Endothelial cell of umbilical vein (primary cell): ENCODE measurements around the gene CELSR2. TPM values are rescaled to one million over a fixed set of nuclear protein-coding genes. Genes with fewer than 3 reads are reported as not detected.

ENCODE experiments used
- BruUV-seq: library from RNA; stranded (reverse); fragments of 400-500 nt; replicated peaks from 2 replicates; lab custom pipeline; 2021; lab: Mats Ljungman, UMichigan
- CTCF ChIA-PET: fragments of 300-600, 350-600 bp; sonication (Branson Sonifier 250); formaldehyde crosslinking; loops from one replicate; lab custom pipeline; 2021; ENCODE audit warnings: antibody characterized with exemption, inconsistent platforms; lab: Charles Lee
- POLR2A ChIA-PET: fragments of 300-600, 350-600 bp; sonication (Branson Sonifier 250); formaldehyde crosslinking; loops from one replicate; lab custom pipeline; 2021; ENCODE audit warnings: antibody characterized with exemption, inconsistent platforms; lab: Charles Lee
- DNase-seq: peaks from one replicate; pipeline ENCODE4 v3.0.0-alpha.2; 2011; ENCODE audit warnings: low read depth, low spot score
- FAIRE-seq: peaks from 2 replicates; lab custom pipeline; 2011; peaks lifted over from hg19 to GRCh38; lab: Jason Lieb, UNC
- H2AFZ ChIP-seq: 2 replicates; pipeline ENCODE4 v1.6.0; 2012; ENCODE audit warnings: low read depth, low read length, control low read depth, inconsistent platforms
- H3K27ac ChIP-seq: 2 replicates; pipeline ENCODE4 v1.5.1; 2011; ENCODE audit warnings: low read depth, mild to moderate bottlenecking, control low read depth, low read length, moderate library complexity; ENCODE audit not compliant: insufficient read depth
- H3K27me3 ChIP-seq, 2 experiments: 2 replicates each; pipeline versions ENCODE4 v1.6.0 to v1.6.1; 2011; ENCODE audit warnings: low read length in 2 of 2, mixed read lengths in 1 of 2; ENCODE audit not compliant: control insufficient read depth in 2 of 2, insufficient read depth in 2 of 2
- H3K36me3 ChIP-seq, 2 experiments: 2 replicates in 1 of 2; 3 replicates in 1 of 2; pipeline ENCODE4 v1.5.1; 2011; ENCODE audit warnings: low read length in 2 of 2, mild to moderate bottlenecking in 1 of 2, moderate library complexity in 1 of 2; ENCODE audit not compliant: control insufficient read depth in 2 of 2, insufficient read depth in 2 of 2; ENCODE audit errors: extremely low read depth in 1 of 2
- H3K4me1 ChIP-seq: 3 replicates; pipeline ENCODE4 v1.5.1; 2011; ENCODE audit warnings: mild to moderate bottlenecking, low read length; ENCODE audit not compliant: control insufficient read depth, insufficient read depth; ENCODE audit errors: extremely low read depth
- H3K4me2 ChIP-seq: 2 replicates; pipeline ENCODE4 v1.6.1; 2011; ENCODE audit warnings: low read length, control low read depth, mixed read lengths; ENCODE audit not compliant: insufficient read depth
- H3K4me3 ChIP-seq, 3 experiments: fragments of 200-600 bp in 1 of 3; sonication (generic), shearing (Covaris generic) in 1 of 3; replicated peaks in 1 of 3; 2 replicates each; pipeline ENCODE4 v1.5.1; 2011 to 2016; ENCODE audit warnings: control low read depth in 3 of 3, low read length in 3 of 3, mild to moderate bottlenecking in 2 of 3, inconsistent platforms in 1 of 3, low read depth in 1 of 3, moderate library complexity in 1 of 3; ENCODE audit not compliant: insufficient read depth in 1 of 3
- H3K79me2 ChIP-seq: 2 replicates; pipeline ENCODE4 v1.6.0; 2012; ENCODE audit warnings: low read length, inconsistent platforms; ENCODE audit not compliant: control insufficient read depth, insufficient read depth
- H3K9ac ChIP-seq: replicated peaks from 2 replicates; pipeline ENCODE3; 2011; ENCODE audit warnings: low read length, control low read depth; ENCODE audit not compliant: insufficient read depth; ENCODE audit errors: extremely low read depth
- H3K9me1 ChIP-seq: replicated peaks from 3 replicates; pipeline ENCODE4 v1.6.0; 2011; ENCODE audit warnings: mild to moderate bottlenecking, low read length; ENCODE audit not compliant: control insufficient read depth, insufficient read depth; ENCODE audit errors: extremely low read depth
- H3K9me3 ChIP-seq: replicated peaks from 2 replicates; pipeline ENCODE4 v1.5.1; 2012; ENCODE audit warnings: low read length, inconsistent platforms; ENCODE audit not compliant: control insufficient read depth, insufficient read depth
- H4K20me1 ChIP-seq: replicated peaks from 2 replicates; pipeline ENCODE3; 2011; ENCODE audit warnings: mild to moderate bottlenecking, low read length; ENCODE audit not compliant: control insufficient read depth, insufficient read depth; ENCODE audit errors: extremely low read depth
- EZH2 ChIP-seq: IDR thresholded peaks from 2 replicates; pipeline ENCODE4 v1.6.1; 2012; ENCODE audit warnings: borderline replicate concordance, low read depth, mild to moderate bottlenecking, moderate library complexity, low read length, inconsistent platforms; ENCODE audit not compliant: severe bottlenecking
- FOS ChIP-seq: IDR thresholded peaks from 2 replicates; pipeline ENCODE4 v1.6.1; 2011; ENCODE audit warnings: mild to moderate bottlenecking, low read length, moderate library complexity, borderline replicate concordance; ENCODE audit not compliant: insufficient read depth
- GATA2 ChIP-seq: IDR thresholded peaks from 2 replicates; pipeline ENCODE4 v1.7.0; 2011; ENCODE audit warnings: low read depth, mild to moderate bottlenecking, moderate library complexity, mixed read lengths, low read length; ENCODE audit not compliant: insufficient read length, insufficient read depth
- POLR2AphosphoS5 ChIP-seq: IDR thresholded peaks from 2 replicates; pipeline ENCODE4 v1.6.1; 2012; ENCODE audit warnings: low read depth, mild to moderate bottlenecking, control low read depth, low read length, moderate library complexity; ENCODE audit not compliant: insufficient read depth
- dilution Hi-C: fragments of 300-500 bp; cut with MboI; formaldehyde crosslinking; loops from one replicate; pipeline ENCODE4 v1.15.0; 2019; ENCODE audit warnings: low sequenced_read_pairs; ENCODE audit not compliant: extremely low pct_ligation_motif_present
- intact Hi-C: fragments of 100-400 bp; cut with micrococcal nuclease; formaldehyde crosslinking; loops from one replicate; pipeline ENCODE4 v1.10.0; 2022
- polyA plus RNA-seq, 4 experiments: library from polyadenylated mRNA; depleted of rRNA in 3 of 4; stranded (reverse) in 3 of 4; unstranded in 1 of 4; fragments of >200 nt; gene quantifications; 2 replicates each; pipeline versions ENCODE4 v1.2.1 to v1.2.3, GENCODE V29; 2011 to 2012; ENCODE audit warnings: missing spikeins in 1 of 4
- total RNA-seq: library from RNA; stranded (reverse); gene quantifications from 2 replicates; pipeline ENCODE4 v1.2.3, GENCODE V29; 2021
- TF ChIP-seq, protein P1 (sequence below), 2 donors: IDR thresholded peaks; 1 replicate in 1 of 2; 2 replicates in 1 of 2; pipeline ENCODE4 v1.5.1; 2011; ENCODE audit warnings: low read length in 2 of 2, mild to moderate bottlenecking in 2 of 2, moderate library complexity in 2 of 2, control low read depth in 1 of 2, inconsistent platforms in 1 of 2, low read depth in 1 of 2; ENCODE audit not compliant: insufficient read depth in 1 of 2; ENCODE audit errors: extremely low read depth in 1 of 2

The CELSR2 gene
- total and polyA plus RNA-seq, 2 donors (not counting 3 experiments of a cell fraction or from before 2014, with no cell fraction given), result 0.90 to 1.4 TPM

DNA sequence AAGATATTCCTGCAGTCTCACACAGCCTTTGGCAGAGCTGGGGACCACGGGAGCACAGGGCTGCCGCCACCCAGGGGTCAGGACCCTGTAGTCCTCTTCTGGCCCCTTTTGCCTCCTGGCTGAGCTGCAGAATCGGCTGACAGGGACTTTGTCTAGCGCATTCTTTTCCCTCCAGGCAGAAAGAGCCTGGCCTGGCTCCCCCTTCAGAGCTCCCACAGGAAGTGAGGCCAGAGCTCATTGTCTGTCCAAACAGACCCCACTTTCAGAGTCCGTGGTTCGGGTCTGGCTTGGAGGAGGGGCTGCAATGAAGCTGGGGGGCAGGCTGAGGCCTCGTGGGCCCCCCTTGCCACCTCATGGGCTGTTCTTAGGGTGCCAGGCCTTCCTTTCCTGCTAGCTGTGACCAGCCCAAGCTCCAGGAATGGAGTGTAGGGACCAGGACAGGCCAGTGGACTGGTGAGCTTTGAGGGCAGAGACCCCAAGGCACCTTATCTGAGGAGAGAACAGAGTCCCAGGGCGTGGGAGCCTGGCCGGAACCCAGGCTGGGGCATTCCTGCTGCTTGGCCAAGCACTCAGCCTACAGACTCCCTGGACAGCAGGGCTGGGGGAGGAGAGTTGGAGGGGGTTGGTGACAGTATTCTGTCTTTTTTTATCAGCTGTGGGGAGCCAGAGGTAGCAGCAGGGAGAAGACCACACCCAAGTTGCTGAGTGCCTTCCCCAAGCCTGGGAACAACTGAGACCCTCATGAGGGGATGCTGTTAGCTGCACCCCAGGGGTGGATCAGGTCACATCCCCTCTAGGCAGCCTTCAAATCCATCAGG is 4.7 kb downstream of the CELSR2 start:
- Histone ChIP-seq H3K36me3 (no peaks in the 10 kb centered on the region), H4K20me1 (no peaks in the 10 kb centered on the region), H3K79me2 (no peaks in the 10 kb centered on the region), H3K27me3 (peaks cover 3 to 8% of the 10 kb centered on the region in 2 experiments), H3K4me3 (no peak overlapping the region), H3K4me2 (no peak overlapping the region), H3K4me1 (no peaks in the 10 kb centered on the region), H2AFZ (no peak overlapping the region), H3K27ac (no peak overlapping the region), H3K9me3 (no peaks in the 10 kb centered on the region), H3K9ac (no peak overlapping the region), H3K9me1 (no peaks in the 10 kb centered on the region)
- DNase-seq (no peak), FAIRE-seq (no peak)
- intact Hi-C loops (no loop called here), dilution Hi-C loops (no loop called here)
- ChIA-PET POLR2A (no interaction called here), CTCF (interaction anchor here (0.7 to 2.1 kb wide), 11 partner anchors 10 to 278 kb away, joined by 3 to 5 read pairs (median 3); partner anchors contain the start of gene PSRC1)
- TF ChIP-seq GATA2, result no peak
- BruUV-seq, result no TSS peak

DNA sequence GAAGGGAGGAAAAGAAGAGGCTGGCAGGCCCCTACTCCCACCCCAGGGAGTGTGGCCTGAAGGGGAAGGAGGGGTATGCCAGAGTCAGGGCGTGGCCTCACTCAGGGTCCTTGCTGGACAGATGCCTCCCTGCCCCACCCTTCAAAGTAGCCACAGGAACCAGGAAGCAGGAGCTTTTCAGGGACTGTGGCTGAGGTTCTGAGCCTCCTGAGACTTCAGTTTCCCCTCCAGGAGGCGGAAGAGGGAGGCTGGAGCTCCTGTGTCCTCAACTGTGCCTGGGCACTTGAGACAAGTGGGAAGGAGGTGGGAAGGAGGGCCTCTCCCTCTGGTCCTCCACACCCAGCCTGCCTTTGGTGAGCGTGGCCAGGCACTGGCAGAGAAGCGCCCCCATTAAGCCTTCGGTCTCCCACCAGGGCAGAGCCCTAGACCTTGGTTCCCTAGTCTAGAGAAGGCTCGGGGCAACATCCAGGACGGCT is 5.3 kb downstream of the CELSR2 start:
- ChIA-PET CTCF (interaction anchor here (1.1 to 1.6 kb wide), 4 partner anchors 9 to 28 kb away, joined by 3 to 5 read pairs (median 4); partner anchors contain the start of gene PSRC1), POLR2A (no interaction called here)
- no peak overlapping the region for H2AFZ ChIP-seq
- TF ChIP-seq FOS (no peak), EZH2 (no peak), POLR2AphosphoS5 (no peak)
- TF ChIP-seq, protein P1, sequence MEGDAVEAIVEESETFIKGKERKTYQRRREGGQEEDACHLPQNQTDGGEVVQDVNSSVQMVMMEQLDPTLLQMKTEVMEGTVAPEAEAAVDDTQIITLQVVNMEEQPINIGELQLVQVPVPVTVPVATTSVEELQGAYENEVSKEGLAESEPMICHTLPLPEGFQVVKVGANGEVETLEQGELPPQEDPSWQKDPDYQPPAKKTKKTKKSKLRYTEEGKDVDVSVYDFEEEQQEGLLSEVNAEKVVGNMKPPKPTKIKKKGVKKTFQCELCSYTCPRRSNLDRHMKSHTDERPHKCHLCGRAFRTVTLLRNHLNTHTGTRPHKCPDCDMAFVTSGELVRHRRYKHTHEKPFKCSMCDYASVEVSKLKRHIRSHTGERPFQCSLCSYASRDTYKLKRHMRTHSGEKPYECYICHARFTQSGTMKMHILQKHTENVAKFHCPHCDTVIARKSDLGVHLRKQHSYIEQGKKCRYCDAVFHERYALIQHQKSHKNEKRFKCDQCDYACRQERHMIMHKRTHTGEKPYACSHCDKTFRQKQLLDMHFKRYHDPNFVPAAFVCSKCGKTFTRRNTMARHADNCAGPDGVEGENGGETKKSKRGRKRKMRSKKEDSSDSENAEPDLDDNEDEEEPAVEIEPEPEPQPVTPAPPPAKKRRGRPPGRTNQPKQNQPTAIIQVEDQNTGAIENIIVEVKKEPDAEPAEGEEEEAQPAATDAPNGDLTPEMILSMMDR (IDR thresholded peaks at IDR 0.05; ENCODE audit: extremely low read depth in 1 of 2, insufficient read depth in 1 of 2, low read depth in 1 of 2, low read length in 2 of 2), result no peak
- H3K9me3 ChIP-seq, result no peaks in the 10 kb centered on the region
- no peaks in the 10 kb centered on the region for H4K20me1 ChIP-seq
- dilution Hi-C loops, result no loop called here
- no peaks in the 10 kb centered on the region for H3K4me1 ChIP-seq
- no TSS peak for BruUV-seq
- H3K27ac ChIP-seq, result no peak overlapping the region
- H3K79me2 ChIP-seq, result no peaks in the 10 kb centered on the region
- no peaks in the 10 kb centered on the region for H3K9me1 ChIP-seq
- H3K4me2 ChIP-seq, result no peak overlapping the region
- H3K27me3 ChIP-seq, result peaks cover 3 to 8% of the 10 kb centered on the region in 2 experiments
- no peak overlapping the region for H3K4me3 ChIP-seq
- no peak overlapping the region for H3K9ac ChIP-seq
- intact Hi-C loops, result no loop called here
- FAIRE-seq, result no peak
- H3K36me3 ChIP-seq, result no peaks in the 10 kb centered on the region
- DNase-seq, result no peak
